ELF-1 (cell line): ENCODE data around the gene DELE1.
A peak's percentile ranks its signal among the peaks of the same experiment; 100 is the strongest.
"Not testable (repeated sequence)": the region's sequence is repeated elsewhere in the genome, so short reads cannot be mapped to it uniquely, and the experiment has no call there.

Experiments
- DNase-seq: peaks from one replicate; pipeline ENCODE4 v3.0.0-alpha.2; 2016; ENCODE audit warnings: low read depth, low spot score

DELE1 gene

GRCh38 chr5:141889282-141889871, 34.3 kb upstream of the DELE1 start:
- no peak for DNase-seq

GRCh38 chr5:141890429-141890828, 33.2 kb upstream of the DELE1 start:
- DNase-seq: not testable (repeated sequence)

GRCh38 chr5:141897425-141897824, 26.2 kb upstream of the DELE1 start:
- no peak for DNase-seq

- DNase-seq: no peak
Observed at GRCh38 chr5:141898448-141899049, 25.1 kb upstream of the DELE1 start.

- no peak for DNase-seq
Observed at GRCh38 chr5:141902015-141902814, 21.5 kb upstream of the DELE1 start.

- no peak for DNase-seq
Observed at GRCh38 chr5:141903261-141903660, 20.4 kb upstream of the DELE1 start.

GRCh38 chr5:141904551-141904950, 19.1 kb upstream of the DELE1 start:
- DNase-seq: no peak

- no peak for DNase-seq
Observed at GRCh38 chr5:141906517-141906916, 17.2 kb upstream of the DELE1 start.

- no peak for DNase-seq
Observed at GRCh38 chr5:141906972-141907371, 16.7 kb upstream of the DELE1 start.

GRCh38 chr5:141908796-141909195, 14.9 kb upstream of the DELE1 start:
- DNase-seq: no peak

- DNase-seq: no peak
Observed at GRCh38 chr5:141909212-141909611, 14.5 kb upstream of the DELE1 start.

- peak; percentile 78 for DNase-seq
Observed at GRCh38 chr5:141910271-141910673, 13.4 kb upstream of the DELE1 start.

- DNase-seq: no peak
Observed at GRCh38 chr5:141913560-141914198, 10.0 kb upstream of the DELE1 start.

GRCh38 chr5:141914199-141914743, 9.4 kb upstream of the DELE1 start:
- peak; percentile 67 for DNase-seq

GRCh38 chr5:141914797-141915196, 8.9 kb upstream of the DELE1 start:
- DNase-seq: no peak

GRCh38 chr5:141915881-141916336, 7.8 kb upstream of the DELE1 start:
- DNase-seq: peak; percentile 95

- DNase-seq: no peak
Observed at GRCh38 chr5:141916522-141916921, 7.1 kb upstream of the DELE1 start.

GRCh38 chr5:141917760-141918159, 5.9 kb upstream of the DELE1 start:
- no peak for DNase-seq

GRCh38 chr5:141919218-141920119, 4.2 kb upstream of the DELE1 start:
- DNase-seq: no peak

- DNase-seq: no peak
Observed at GRCh38 chr5:141920771-141921170, 2.9 kb upstream of the DELE1 start.
